Germinal center (tissue), 1 donor: Measurements from ENCODE around the gene C2orf72.
"Not testable (repeated sequence)": the region's sequence is repeated elsewhere in the genome, so short reads cannot be mapped to it uniquely, and the experiment has no call there.

Experiments
- DNase-seq: peaks from one replicate; pipeline ENCODE4 v3.0.0; 2012; ENCODE audit warnings: mixed read lengths, low spot score

The C2orf72 gene

DNA sequence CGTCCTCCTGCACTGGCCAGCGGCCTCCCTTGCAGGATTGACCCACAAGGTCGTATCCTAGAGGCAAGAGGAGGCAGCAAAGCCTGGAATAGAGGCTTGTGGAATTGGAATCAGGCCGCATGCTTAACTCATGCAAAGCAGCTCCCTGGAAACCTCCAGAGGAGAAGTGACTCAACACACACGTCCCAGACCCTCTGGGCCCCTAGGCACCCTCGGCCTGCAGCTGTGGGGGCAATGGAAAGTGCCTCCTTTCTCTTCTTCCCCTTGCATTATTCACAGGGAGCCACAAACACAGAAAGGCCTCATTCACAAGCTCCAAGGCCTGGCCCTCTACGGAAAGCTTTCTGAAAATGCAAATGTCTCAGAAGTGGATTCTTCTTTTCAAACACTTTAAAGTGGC is 21.8 kb upstream of the C2orf72 start:
- no peak for DNase-seq

DNA sequence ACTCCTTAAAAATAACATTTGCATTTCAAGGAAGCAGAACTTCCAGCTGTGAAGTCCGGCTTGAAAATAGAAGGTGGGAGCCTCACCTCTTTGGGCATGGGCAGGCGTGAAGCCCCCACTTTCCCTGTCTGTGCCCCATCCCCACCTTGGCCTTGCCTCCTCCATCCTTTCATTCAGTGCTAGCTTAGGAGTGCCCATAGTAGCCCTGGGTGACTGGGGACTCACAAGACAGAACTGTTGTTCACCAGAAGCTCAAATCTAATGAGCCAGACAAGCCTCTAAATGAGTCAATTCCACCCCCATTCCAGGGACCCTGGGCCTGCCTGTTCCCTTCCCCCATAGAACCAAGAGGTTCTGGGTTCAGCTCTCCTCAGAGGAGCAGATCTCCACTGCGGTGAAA is 21.4 kb upstream of the C2orf72 start:
- no peak for DNase-seq

DNA sequence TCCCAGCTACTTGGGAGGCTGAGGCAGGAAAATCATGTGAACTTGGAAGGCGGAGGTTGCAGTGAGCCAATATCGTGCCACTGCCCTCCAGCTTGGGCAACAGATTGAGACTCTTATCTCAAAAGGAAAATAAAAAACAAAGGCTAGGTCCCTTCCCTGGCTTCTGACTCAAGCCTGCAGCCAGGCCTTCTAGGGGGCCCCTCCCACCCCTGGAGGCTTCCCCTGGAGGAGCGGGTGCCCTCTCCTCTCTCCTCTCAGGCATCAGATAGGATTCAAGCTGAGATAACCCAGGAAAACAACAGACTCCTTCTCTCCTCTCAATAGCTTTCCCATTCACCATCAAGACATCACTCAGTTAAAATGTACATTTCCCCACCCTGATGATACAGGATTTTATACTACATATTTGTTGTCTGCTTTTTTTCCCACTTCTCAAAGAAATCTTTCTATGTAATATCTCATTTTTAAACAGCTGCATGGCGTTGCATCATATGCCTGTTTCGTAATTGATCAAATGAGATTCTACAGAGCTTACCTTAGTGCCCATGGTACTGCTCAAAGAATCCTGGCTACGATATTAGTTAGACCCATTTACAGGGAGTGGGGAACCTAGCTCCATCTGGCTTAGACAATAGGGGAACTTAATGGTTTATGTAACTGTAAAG is 20.6 kb upstream of the C2orf72 start:
- no peak for DNase-seq

DNA sequence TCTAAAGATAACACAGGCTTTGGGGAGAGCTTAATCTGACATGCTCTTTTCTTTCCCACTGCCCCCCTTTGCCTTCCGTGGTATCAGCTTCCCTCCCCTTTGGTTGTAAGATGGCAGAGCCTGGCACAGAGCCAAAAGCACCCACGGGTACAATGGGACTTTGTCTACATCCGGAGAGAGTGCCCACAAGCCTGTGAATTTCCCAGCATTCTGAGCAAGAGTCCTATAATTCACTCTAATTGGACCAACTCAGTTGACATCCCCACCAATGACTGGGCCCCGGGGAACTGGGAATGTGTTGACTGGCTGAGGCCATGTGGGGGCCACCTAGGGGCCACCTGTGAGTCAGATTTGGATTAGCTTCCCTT is 20.1 kb upstream of the C2orf72 start:
- no peak for DNase-seq

DNA sequence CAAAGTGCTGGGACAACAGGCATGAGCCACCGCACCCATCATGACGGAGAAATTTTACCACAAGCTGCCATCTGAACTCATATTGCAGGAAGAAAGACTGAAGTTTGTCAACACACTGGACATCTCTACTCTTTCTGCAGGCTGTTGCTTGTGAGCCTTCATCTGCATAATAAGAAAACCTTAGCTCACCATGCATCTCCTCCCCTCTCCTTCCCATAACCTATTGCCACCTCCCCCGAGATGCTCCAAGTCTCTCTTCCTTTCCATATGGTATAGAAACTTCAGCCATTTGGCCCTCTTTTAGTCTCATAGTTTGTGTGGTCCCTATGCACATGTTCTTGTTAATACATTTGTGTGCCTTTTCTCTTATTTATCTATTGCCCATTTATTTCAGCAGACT is 19.1 kb upstream of the C2orf72 start:
- no peak for DNase-seq

DNA sequence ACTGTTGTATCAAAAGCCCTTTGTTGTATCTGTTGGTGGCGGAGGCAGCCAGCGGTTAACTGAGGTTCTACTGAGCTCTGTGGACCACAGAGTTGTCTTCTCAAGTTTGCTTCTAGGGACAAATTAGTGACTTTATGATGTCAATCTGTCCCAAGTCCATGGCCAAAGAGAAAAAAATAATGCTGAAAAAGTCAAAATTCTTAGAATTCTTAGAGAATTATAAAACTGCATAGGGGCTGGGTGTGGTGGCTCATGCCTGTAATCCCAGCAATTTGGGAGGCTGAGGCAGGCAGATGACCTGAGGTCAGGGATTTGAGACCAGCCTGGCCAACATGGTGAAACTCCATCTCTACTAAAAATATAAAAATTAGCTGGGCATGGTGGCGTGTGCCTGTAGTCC is 12.3 kb upstream of the C2orf72 start:
- DNase-seq, result not testable (repeated sequence)

DNA sequence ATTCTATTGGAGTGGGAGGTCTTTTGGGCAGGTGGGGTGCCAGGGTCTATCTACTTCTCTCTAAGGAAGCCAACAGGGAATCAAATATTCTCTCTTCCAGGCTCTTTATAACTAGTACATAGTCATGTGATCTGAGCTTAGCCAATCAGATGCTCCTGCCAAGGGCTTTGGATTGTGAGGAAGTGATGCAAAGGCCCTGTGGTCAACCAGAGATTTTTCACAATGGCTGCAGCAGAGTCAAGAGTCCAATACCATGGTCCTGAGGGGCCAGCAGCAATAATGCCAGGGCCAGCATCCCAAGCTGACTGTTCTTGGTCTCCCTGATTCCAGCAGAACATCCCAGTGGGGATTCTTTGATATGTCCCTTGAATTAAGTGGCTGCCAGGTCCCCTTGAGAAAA is 8.4 kb upstream of the C2orf72 start:
- no peak for DNase-seq

DNA sequence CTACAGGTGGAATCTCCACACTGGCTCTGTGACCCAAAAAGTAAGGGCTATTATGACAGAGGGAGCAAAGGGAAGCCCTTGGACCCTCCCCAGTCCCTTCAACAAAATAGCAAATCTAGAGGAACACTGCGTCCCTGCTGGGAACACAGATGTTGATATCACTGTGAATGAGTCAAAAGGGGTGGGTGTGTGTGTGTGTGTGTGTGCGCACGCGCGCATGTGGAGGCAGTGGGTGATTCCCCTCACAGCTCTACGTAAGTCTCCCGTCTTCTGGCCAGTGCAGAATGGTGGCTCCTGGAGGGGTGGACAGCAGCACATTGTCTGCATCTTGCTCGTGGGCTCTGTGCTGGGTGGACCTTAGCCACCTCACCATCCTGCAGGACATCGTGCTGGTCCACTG is 7.8 kb upstream of the C2orf72 start:
- no peak for DNase-seq

DNA sequence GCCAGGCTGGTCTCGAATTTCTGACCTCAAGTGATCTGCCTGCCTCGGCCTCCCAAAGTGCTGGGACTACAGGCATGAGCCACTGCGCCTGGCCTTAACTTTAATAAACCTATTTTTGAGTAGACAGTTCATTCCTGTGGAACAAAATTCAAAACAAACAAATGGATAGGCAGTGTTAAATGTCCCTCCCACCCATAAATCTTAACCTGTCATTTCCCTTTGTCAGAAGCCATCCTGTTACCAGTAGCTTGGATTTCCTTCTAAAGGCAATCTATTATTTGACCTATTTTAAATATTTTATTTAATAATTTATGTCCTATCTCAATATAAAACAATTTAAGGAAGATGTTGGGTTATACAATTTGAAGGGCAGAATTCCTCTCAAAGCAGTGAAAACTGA is 6.6 kb upstream of the C2orf72 start:
- DNase-seq, result no peak

DNA sequence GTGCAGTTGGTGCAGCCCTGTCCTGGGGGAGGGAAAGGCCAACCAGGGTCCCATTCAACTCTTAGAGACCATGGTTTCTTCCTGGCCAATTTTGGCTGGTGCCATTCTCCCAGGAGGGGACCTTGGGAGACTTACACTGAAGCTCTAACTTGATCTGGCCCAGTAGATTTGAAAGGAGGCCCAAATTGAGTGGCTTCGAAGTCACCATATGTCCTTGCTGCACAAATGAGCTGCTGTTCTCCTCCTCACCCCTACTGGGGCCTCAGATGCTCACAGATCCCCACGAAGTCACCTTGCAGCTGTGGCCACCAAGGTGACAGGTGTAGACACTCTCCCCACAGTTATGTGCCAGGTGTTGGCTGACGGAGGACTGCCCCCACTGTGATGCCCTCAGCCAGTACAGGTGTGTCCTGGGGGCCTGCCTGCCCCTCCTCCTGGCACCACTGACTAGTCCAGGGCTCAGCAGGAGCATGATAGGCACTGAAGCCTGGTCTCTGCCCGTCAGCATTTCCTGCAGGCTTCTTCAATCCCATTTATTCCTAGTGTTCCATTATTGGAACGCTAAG is 4.7 kb upstream of the C2orf72 start:
- no peak for DNase-seq

DNA sequence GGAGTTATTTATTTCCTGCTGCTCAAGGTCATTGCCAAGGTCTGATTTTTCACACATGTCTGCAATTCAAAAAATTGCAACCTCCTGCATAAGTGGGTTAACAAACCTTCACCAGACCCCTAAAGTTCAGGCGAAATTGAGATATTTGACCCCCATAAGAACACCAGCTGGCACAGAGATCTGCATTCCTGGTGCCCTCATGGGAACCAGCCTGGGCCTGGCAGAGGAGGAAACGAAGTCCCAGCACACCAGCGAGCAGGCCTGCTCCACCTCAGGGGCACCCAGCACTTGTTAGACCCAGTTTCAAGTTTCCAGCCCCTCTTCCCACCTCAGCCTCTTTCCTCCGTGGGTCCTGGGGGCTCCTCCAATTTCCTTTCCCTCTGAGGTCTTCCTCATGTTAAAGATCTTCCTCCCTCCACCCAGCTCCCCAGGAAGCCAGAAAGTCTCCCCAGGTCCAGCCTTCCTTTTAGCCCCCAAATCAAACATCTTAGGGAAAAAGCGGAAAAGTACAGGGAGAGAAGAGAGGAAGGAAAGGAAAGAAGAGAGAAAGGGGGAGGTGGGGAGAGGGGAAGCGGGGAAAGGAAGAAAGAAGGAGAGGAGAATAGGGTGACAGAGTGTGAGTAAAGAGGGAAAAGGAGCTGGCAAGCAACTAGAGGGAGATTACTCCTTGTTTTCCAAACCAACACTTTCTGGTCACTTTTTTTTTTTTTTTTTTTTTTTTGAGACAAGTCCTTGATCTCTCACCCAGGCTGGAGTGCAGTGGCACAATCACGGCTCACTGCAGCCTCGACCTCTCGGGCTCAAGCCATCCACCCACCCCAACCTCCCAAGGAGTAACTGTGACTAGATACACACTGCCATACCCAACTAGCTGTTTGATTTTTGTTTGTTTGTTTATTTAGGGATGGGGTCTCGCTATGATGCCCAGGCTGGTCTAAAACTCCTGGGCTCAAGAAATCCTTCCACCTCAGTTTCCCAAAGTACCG is 3.9 kb upstream of the C2orf72 start:
- DNase-seq, result no peak

DNA sequence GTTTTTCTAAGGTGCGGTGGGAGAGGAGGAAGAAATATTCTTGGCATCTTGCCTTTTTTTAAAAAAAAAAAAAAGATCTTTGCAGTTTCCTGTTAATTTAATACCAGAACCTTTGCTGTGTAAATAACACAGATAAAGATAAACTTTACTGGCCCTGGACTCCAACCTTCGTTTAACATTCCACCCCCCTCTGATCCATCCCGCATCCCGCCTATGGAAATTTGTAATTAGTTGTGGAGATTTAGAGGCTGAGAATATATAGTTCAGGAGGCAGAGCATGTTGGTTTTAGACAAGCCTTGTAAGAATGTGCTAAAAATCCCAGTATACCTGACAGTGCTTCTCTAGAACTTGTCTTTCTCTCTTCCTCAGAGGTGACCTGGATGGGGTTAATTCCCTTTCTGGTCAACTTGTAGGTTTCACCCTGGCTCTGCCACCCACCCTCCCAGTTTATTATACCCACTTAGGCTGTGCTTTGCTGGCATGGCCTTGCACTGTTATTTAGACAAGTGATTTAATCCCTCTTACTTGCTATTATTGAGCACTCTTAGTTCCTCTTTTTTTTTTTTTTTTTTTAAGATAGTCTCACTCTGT is 2.9 kb upstream of the C2orf72 start:
- DNase-seq, result no peak

DNA sequence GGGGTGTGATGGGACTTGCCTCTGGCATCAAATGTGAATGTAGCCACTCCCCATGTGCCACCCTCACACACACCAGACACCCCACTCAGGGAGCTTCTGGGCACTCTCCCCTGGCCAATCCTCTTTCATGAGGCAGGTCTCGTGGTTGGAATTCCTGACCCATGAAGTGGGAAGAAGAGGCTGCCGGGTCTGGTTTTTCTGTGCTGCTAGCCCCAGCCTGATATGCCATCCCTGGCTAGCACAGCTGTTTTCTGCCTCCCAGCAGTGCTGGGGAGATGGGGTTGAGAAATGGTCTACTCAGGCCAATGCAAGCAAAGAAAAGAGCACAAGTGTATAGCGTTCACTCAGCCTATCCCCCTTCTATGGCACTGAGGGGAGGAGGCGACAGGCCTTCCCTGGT is 1.2 kb upstream of the C2orf72 start:
- no peak for DNase-seq

DNA sequence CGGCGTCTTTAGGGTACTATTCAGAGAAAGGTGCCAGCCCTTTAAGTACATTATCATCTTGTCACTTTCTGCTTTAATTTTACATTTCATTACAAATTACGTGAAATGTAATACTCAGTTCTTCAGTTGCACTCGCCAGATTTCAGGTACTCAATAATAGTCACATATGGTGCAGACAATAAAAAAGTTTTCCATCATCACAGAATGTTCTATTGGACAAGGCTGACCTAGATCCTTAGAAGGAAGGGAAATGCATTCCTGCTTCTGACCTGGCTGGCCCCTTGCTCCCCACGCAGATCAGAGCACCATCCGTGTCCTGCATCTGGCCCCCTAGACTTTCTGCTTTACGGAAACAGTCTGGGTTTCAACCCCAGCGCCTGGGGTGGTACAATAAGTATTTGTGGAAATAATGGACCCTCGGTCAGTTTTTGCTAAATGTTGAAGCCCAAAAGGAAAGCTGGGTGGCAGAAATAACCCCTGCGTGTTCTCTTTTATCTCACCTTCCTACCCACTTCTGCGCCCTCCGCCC is 681 bp upstream of the C2orf72 start:
- no peak for DNase-seq

DNA sequence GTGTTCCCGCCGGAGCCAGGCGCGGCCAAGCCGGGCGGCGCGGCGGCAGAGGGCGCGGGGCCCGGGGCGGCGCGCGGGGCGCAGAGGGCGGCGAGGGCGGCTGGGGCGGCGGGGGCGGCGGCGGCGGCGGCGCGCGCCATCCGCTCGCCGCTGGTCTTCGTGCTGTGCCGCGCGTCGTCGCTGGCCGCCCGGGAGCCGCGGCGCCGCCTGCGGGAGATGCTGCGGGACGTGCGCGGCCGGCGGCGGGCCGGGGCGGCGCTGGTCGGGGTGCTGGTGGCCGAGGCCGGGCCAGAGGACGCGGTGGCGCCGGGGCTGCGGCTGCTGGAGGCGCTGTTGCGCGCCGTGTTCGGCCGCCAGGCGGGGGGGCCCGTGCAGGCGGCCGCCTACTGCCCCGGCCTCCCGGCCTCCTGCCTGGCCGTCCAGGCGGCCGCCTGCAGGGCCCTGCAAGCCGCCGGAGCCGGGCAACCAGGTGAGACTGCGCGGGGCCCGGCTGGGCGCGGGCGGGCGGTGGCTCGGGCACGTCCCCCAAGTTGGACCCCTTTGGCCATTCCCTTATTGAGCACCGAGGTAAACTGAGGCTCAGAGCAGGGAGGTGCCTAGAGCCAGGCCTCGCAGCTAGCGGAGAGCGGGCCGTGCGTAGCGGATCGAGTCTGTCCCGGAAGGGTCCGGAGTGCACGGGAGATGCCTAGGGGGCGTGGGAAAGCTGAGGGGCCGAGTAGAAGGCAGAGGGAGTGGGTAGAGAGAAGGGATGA is 584 bp downstream of the C2orf72 start:
- DNase-seq, result peak; percentile 33

DNA sequence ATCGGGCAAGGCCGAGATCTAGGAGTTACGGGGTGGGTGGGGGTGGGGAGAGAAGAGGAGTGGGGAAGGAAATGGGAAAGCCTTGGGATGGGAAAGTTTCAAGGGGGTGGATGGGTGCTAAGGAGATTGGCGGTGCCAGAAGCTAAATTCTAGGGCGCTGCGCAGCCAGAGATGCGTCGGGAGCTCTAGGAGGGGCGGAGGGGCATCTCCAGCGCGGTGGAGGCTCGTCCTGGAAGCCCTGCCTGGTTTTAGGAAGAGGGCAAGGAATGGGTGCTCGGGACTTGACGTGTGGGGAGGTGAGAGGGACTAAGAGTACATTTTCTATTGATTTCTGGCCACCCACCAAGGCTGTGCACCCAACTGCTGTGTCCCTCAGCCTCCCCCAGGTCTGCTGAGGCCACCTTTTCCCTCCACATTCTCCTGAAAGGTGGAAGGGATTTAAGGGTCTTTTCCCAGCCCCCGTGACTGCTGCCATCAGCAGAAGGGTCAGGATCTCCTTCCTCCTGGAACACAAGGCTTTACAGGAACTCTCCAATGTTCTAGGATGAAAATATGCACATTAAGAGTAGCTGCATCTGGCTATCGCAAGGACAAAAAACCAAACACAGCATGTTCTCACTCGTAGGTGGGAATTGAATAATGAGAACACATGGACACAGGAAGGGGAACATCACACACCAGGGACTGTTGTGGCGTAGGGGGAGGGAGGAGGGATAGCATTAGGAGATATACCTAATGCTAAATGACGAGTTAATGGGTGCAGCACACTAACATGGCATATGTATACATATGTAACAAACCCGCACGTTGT is 1.4 kb downstream of the C2orf72 start:
- DNase-seq, result no peak

DNA sequence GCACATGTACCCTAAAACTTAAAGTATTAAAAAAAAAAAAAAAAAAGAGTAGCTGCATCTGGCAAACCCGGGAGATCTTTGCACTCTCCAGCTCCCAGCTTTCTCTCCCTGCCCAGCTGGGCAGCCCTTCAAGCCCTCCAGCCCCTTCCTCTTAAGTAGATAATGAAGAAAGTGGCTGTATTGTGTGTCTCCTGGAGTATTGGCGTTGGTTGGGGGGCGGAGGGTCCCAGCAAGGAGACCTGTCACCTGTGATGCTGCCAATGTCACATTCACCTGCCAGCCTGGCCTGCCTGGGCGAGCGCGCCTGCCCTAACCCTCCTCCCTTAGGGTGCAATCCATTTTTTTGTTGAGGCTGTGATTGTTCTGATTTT is 2.0 kb downstream of the C2orf72 start:
- DNase-seq, result no peak

DNA sequence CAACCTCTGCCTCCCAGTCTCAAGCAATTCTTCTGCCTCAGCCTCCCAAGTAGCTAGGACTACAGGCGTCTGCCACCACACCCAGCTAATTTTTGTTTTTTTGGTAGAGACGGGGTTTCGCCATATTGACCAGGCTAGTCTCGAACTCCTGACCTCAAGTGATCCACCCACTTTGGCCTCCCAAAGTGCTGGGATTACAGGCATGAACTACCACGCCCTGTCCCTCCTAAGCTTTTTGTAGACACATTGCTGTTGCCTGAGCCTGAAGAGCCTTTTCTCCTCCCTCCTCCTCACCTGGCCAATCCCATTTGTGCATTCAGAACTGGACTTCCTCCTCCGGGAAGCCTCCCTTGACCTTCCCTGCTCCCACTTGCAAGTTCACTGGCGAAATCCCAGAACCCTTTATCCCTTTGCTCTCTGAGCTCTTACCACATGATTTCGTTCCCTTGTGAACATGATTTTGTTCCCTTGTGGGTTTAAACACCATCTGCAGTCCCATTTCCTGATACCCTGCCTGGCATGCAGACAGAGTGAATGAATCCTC is 2.6 kb downstream of the C2orf72 start:
- DNase-seq, result no peak

DNA sequence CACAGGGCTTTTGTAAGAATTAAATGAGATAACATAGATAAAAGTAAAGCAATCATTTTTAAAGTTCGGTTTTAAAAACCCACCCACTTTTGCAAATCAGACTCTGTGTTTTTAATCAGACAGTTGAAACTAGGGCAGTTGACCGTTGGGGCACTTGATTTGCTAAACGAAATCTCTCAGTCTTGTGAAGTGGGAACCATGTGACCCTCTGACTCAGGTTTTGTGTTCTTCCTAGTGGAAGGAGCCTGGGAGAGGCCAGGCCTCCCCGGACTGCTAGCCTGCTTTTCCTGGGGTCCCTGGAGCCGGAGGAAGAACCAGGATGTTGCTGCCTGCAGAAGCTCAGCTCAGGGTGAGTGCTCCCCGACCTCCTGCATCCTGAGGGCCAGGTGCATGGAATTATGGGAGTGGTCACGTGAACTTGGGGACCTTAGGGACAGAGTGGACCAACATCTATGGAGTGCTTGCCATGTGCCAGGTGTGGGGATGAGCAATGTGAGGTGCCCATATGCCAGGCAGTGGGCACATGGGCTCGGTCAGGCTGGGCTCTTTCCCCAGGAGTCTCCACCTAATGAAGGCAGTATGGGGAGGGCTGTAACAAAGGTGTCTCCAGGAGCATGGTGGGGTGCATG is 3.9 kb downstream of the C2orf72 start:
- DNase-seq, result no peak

DNA sequence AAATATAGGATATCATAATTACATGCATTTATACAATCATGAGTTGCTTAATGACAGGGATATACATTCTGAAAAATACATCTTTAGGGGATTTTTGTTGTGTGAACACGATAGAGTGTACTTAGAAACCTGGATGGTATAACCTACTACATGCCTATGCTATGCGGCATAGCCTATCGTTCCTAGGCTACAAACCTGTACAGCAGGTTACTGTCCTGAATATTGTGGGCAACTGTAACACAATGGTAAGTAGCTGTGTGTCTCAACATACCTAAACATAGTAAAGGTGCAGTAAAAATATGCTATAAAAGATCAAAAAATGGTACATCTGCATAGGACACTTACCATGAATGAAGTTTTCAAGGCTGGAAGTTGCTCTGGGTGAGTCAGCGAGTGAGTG is 6.5 kb downstream of the C2orf72 start:
- no peak for DNase-seq
